ENCODE results near the gene DRAM1.

Gene DRAM1

GRCh38 chr12:101954113-101954512 lies 76.7 kb downstream of the DRAM1 start:
- no peak for TF ChIP-seq CTCF (IDR thresholded peaks at IDR 0.05)

- no peak for TF ChIP-seq CTCF (IDR thresholded peaks at IDR 0.05)
Measured at GRCh38 chr12:101954676-101955075, 77.3 kb downstream of the DRAM1 start.

GRCh38 chr12:101957252-101957959 lies 80.0 kb downstream of the DRAM1 start:
- TF ChIP-seq CTCF (IDR thresholded peaks at IDR 0.05), result no peak

- TF ChIP-seq CTCF (IDR thresholded peaks at IDR 0.05), result no peak
Measured at GRCh38 chr12:101959607-101960006, 82.2 kb downstream of the DRAM1 start.

GRCh38 chr12:101962486-101962885 lies 85.1 kb downstream of the DRAM1 start:
- TF ChIP-seq CTCF (IDR thresholded peaks at IDR 0.05), result no peak

- no peak for TF ChIP-seq CTCF (IDR thresholded peaks at IDR 0.05)
Measured at GRCh38 chr12:101963697-101964096, 86.3 kb downstream of the DRAM1 start.

GRCh38 chr12:101966496-101966895 lies 89.1 kb downstream of the DRAM1 start:
- no peak for TF ChIP-seq CTCF (IDR thresholded peaks at IDR 0.05)

GRCh38 chr12:101967506-101967905 lies 90.1 kb downstream of the DRAM1 start:
- no peak for TF ChIP-seq CTCF (IDR thresholded peaks at IDR 0.05)
